ENCODE results near the gene ASH1L.

Gene ASH1L

GRCh38 chr1:155360051-155360450 is 202.6 kb downstream of the ASH1L start:
- ATAC-seq = no peak
- TF ChIP-seq TSHZ2 (CRISPR knock-in tag; IDR thresholded peaks at IDR 0.05) (no peak), PATZ1 (CRISPR knock-in tag; IDR thresholded peaks at IDR 0.05; ENCODE audit: borderline replicate concordance) (no peak), ZNF8 (CRISPR knock-in tag; IDR thresholded peaks at IDR 0.05) (no peak), CSDC2 (CRISPR knock-in tag; IDR thresholded peaks at IDR 0.05) (no peak)

- ATAC-seq = no peak
- TF ChIP-seq CSDC2 (CRISPR knock-in tag; IDR thresholded peaks at IDR 0.05) = no peak
Measured at GRCh38 chr1:155352631-155353030, 210.0 kb downstream of the ASH1L start.

- TF ChIP-seq SNAI2 (CRISPR knock-in tag; IDR thresholded peaks at IDR 0.05) = no peak
- TF ChIP-seq ARNTL (CRISPR knock-in tag; IDR thresholded peaks at IDR 0.05; ENCODE audit: borderline replicate concordance, low read depth) = no peak
- no peak for TF ChIP-seq ZFP3 (CRISPR knock-in tag; IDR thresholded peaks at IDR 0.05)
- TF ChIP-seq ZC3H10 (CRISPR knock-in tag; IDR thresholded peaks at IDR 0.05) = no peak
- no peak for TF ChIP-seq TCF4 (CRISPR knock-in tag; IDR thresholded peaks at IDR 0.05; ENCODE audit: borderline replicate concordance)
- TF ChIP-seq OSR1 (CRISPR knock-in tag; IDR thresholded peaks at IDR 0.05) = no peak
- TF ChIP-seq CREB5 (CRISPR knock-in tag; IDR thresholded peaks at IDR 0.05; ENCODE audit: low read depth) = no peak
- TF ChIP-seq CSDC2 (CRISPR knock-in tag; IDR thresholded peaks at IDR 0.05) = no peak
- no peak for TF ChIP-seq POU6F1 (CRISPR knock-in tag; IDR thresholded peaks at IDR 0.05; ENCODE audit: borderline replicate concordance, low read depth)
- TF ChIP-seq PPARA (CRISPR knock-in tag; IDR thresholded peaks at IDR 0.05; ENCODE audit: borderline replicate concordance) = no peak
- TF ChIP-seq GLIS3 (CRISPR knock-in tag; IDR thresholded peaks at IDR 0.05) = no peak
- TF ChIP-seq BACH2 (CRISPR knock-in tag; IDR thresholded peaks at IDR 0.05; ENCODE audit: borderline replicate concordance) = no peak
- no peak for TF ChIP-seq TSHZ2 (CRISPR knock-in tag; IDR thresholded peaks at IDR 0.05)
- TF ChIP-seq PATZ1 (CRISPR knock-in tag; IDR thresholded peaks at IDR 0.05; ENCODE audit: borderline replicate concordance) = no peak
- no peak for TF ChIP-seq RARB (CRISPR knock-in tag; IDR thresholded peaks at IDR 0.05)
- TF ChIP-seq ESRRG (CRISPR knock-in tag; IDR thresholded peaks at IDR 0.05) = no peak
- no peak for TF ChIP-seq ISL1 (CRISPR knock-in tag; IDR thresholded peaks at IDR 0.05)
Measured at GRCh38 chr1:155342842-155343241, 219.8 kb downstream of the ASH1L start.

More at GRCh38 chr1:155342842-155343241, 219.8 kb downstream of the ASH1L start:
- ATAC-seq = no peak

Measured in SK-N-SH treated with all-trans-retinoic acid at 6 μM for 48 hours (cell line).